Measurements from ENCODE around the gene KIAA0513. TPM values are rescaled to one million over a fixed set of nuclear protein-coding genes. Genes with fewer than 3 reads are reported as not detected.
"Not testable (repeated sequence)": the region's sequence is repeated elsewhere in the genome, so short reads cannot be mapped to it uniquely, and the experiment has no call there.

The KIAA0513 gene
- total and polyA plus RNA-seq, 10 of the 15 experiments (the other 5 are each of a cell fraction or from before 2014, with no cell fraction given): 0.14 to 5.8 (median 2.0) TPM

DNA sequence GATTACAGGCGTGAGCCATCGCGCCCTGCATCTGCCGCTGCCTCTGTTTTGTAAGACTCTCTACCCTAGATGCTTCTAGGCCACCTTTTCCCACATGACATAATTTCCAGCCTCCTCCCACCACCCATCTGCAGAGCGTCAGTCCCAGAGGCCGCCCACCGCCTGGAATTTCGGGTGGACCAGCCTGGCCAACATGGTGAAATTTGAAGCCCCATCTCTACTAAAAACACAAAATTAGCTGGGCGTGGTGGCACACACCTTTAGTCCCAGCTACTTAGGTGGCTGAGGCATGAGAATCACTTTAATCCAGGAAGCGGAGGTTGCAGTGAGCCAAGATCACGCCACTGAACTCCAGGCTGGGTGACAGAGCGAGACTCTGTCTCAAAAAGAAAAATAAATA, 89.8 kb downstream of the KIAA0513 start:
- DNase-seq (ENCODE audit: low read depth, low spot score) (no peak), ATAC-seq (no peak), FAIRE-seq (no peak)
- Histone ChIP-seq H3K4me2 (ENCODE audit: control insufficient read depth, insufficient read depth) (no peak overlapping the region), H2AFZ (ENCODE audit: control insufficient read depth, low read depth, low read length) (no peak overlapping the region), H3K27me3 (replicated peaks in 1 of 2; ENCODE audit: control insufficient read depth in 2 of 2, insufficient read depth in 2 of 2, low read length in 1 of 2) (no peaks in the 10 kb centered on the region), H3K4me3 (no peak overlapping the region), H3K9me3 (replicated peaks; ENCODE audit: control insufficient read depth, insufficient read depth, low read length) (no peaks in the 10 kb centered on the region; the same call in 2 of the 3 replicates), H3K36me3 (ENCODE audit: control insufficient read depth in 2 of 2, insufficient read depth in 2 of 2, low read length in 1 of 2) (no peaks in the 10 kb centered on the region), H4K20me1 (ENCODE audit: control insufficient read depth, insufficient read depth) (no peaks in the 10 kb centered on the region), H3K27ac (ENCODE audit: control insufficient read depth, insufficient read depth) (no peak overlapping the region), H3K4me1 (ENCODE audit: control insufficient read depth, insufficient read depth, low read length) (peaks cover 2% of the 10 kb centered on the region; the same call in 1 of the 2 replicates), H3K79me2 (ENCODE audit: control insufficient read depth, insufficient read depth, low read length) (no peaks in the 10 kb centered on the region), H3K9ac (ENCODE audit: control insufficient read depth, insufficient read depth, low read length) (no peak overlapping the region)
- ChIA-PET RAD21 (ENCODE audit: unreplicated experiment) (no interaction called here), SMC1A (ENCODE audit: uncharacterized antibody, unreplicated experiment) (no interaction called here), POLR2A (no interaction called here), CTCF (interaction anchor here (0.7 kb wide), 1 partner anchor 111 kb away, joined by 3 read pairs; no protein-coding TSS in a partner anchor)
- in situ Hi-C loops (cut with MboI): no loop called here
- TF ChIP-seq RAD51 (IDR thresholded peaks at IDR 0.05) (no peak), SRF (IDR thresholded peaks at IDR 0.05; ENCODE audit: low read depth in 2 of 2, low read length in 2 of 2) (no peak)
- intact Hi-C loops (cut with micrococcal nuclease; ENCODE audit: unreplicated experiment): loop anchor here (5.0 to 10.0 kb wide), 3 partner anchors 130 to 217 kb away; no protein-coding TSS in a partner anchor
- WGBS (ENCODE audit: insufficient coverage, insufficient replicate concordance, low lambda C conversion rate, missing lambda C conversion rate): 70% methylated on average over 12 of the region's 12 CpGs
- no TSS peak for BruUV-seq (replicated peaks)

DNA sequence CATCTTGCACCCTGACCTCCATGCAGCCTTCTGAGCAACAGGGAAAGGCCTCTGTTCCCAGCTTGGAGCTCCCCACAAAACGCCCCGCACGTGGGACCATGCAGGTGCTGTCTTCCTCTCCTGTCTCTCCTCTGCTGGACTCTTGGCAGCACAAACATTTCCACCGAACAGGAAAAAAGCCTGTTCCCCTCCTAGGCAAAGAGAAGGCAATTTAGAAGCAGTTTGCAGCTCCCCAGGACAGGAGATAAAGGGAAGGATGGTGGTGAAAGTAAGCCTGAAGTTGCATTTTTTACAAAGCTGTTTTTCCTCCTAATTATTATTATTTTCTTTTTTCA, 92.4 kb downstream of the KIAA0513 start:
- SMC1A ChIA-PET (ENCODE audit: uncharacterized antibody, unreplicated experiment): interaction anchor here (1.2 kb wide), 1 partner anchor 125 kb away, joined by 3 read pairs; no protein-coding TSS in a partner anchor
- FAIRE-seq (no peak), DNase-seq (ENCODE audit: low read depth, low spot score) (no peak), ATAC-seq (no peak)
- no peaks in the 10 kb centered on the region for H3K79me2 ChIP-seq (ENCODE audit: control insufficient read depth, insufficient read depth, low read length)
- RAD21 ChIA-PET (ENCODE audit: unreplicated experiment): no interaction called here
- TF ChIP-seq RFX5 (IDR thresholded peaks at IDR 0.05; ENCODE audit: low read depth, low read length) (no peak), HDGF (IDR thresholded peaks at IDR 0.05) (no peak), NR2C1 (IDR thresholded peaks at IDR 0.05) (no peak)
- no peak overlapping the region for H3K9ac ChIP-seq (ENCODE audit: control insufficient read depth, insufficient read depth, low read length)
- intact Hi-C loops (cut with micrococcal nuclease; ENCODE audit: unreplicated experiment) (no loop called here), in situ Hi-C loops (cut with MboI) (no loop called here)
- POLR2A ChIA-PET: interaction anchor here (0.5 kb wide), 1 partner anchor 104 kb away, joined by 4 read pairs; no protein-coding TSS in a partner anchor
- H4K20me1 ChIP-seq (ENCODE audit: control insufficient read depth, insufficient read depth): no peaks in the 10 kb centered on the region
- WGBS (ENCODE audit: insufficient coverage, insufficient replicate concordance, low lambda C conversion rate, missing lambda C conversion rate): 65% methylated on average over 4 of the region's 4 CpGs
- no peak overlapping the region for H3K27ac ChIP-seq (ENCODE audit: control insufficient read depth, insufficient read depth)
- no peak overlapping the region for H3K4me3 ChIP-seq
- H3K27me3 ChIP-seq (replicated peaks in 1 of 2; ENCODE audit: control insufficient read depth in 2 of 2, insufficient read depth in 2 of 2, low read length in 1 of 2): no peaks in the 10 kb centered on the region
- no peaks in the 10 kb centered on the region; the same call in 2 of the 3 replicates for H3K9me3 ChIP-seq (replicated peaks; ENCODE audit: control insufficient read depth, insufficient read depth, low read length)
- peaks cover 2% of the 10 kb centered on the region; the same call in 1 of the 2 replicates for H3K4me1 ChIP-seq (ENCODE audit: control insufficient read depth, insufficient read depth, low read length)
- H3K4me2 ChIP-seq (ENCODE audit: control insufficient read depth, insufficient read depth): no peak overlapping the region
- no peaks in the 10 kb centered on the region for H3K36me3 ChIP-seq (ENCODE audit: control insufficient read depth in 2 of 2, insufficient read depth in 2 of 2, low read length in 1 of 2)
- CTCF ChIA-PET: interaction anchor here (1.3 to 1.7 kb wide), 3 partner anchors 16 to 133 kb away, joined by 3 to 4 read pairs (median 4); no protein-coding TSS in a partner anchor
- BruUV-seq (replicated peaks): no TSS peak
- H2AFZ ChIP-seq (ENCODE audit: control insufficient read depth, low read depth, low read length): no peak overlapping the region

DNA sequence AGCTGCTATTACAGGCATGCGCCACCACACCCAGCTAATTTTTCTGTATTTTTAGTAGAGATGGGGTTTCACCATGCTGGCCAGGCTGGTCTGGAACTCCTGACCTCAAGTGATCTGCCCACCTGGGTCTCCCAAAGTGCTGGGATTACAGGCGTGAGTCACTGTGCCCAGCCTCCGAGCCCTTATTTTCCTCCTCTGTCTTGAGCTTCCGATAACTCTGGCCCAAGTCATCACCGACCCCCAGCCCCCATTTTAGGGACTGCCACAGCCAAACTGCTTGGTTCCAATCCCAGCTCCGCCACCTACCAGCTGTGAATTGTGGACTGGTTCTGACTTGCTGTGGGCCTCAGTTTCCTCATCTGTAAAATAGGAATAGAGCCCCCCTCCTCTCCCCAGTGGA, 95.8 kb downstream of the KIAA0513 start:
- ChIA-PET SMC1A (ENCODE audit: uncharacterized antibody, unreplicated experiment) (interaction anchor here (0.7 kb wide), 1 partner anchor 198 kb away, joined by 3 read pairs; no protein-coding TSS in a partner anchor), CTCF (interaction anchor here (0.6 to 1.6 kb wide), 3 partner anchors 9 to 139 kb away, joined by 3 to 5 read pairs (median 4); no protein-coding TSS in a partner anchor), POLR2A (interaction anchor here (0.7 kb wide), 1 partner anchor 113 kb away, joined by 5 read pairs; no protein-coding TSS in a partner anchor), RAD21 (ENCODE audit: unreplicated experiment) (interaction anchor here (1.2 kb wide), 1 partner anchor 16 kb away, joined by 3 read pairs; no protein-coding TSS in a partner anchor)
- H3K4me3 ChIP-seq; DNase-seq (ENCODE audit: low read depth, low spot score); intact Hi-C loops (cut with micrococcal nuclease; ENCODE audit: unreplicated experiment); H3K36me3 ChIP-seq (ENCODE audit: control insufficient read depth in 2 of 2, insufficient read depth in 2 of 2, low read length in 1 of 2); in situ Hi-C loops (cut with MboI); H3K9me3 ChIP-seq (replicated peaks; ENCODE audit: control insufficient read depth, insufficient read depth, low read length); H4K20me1 ChIP-seq (ENCODE audit: control insufficient read depth, insufficient read depth); ATAC-seq; H3K27me3 ChIP-seq (replicated peaks in 1 of 2; ENCODE audit: control insufficient read depth in 2 of 2, insufficient read depth in 2 of 2, low read length in 1 of 2); H3K4me1 ChIP-seq (ENCODE audit: control insufficient read depth, insufficient read depth, low read length); H3K79me2 ChIP-seq (ENCODE audit: control insufficient read depth, insufficient read depth, low read length); H3K4me2 ChIP-seq (ENCODE audit: control insufficient read depth, insufficient read depth); H3K9ac ChIP-seq (ENCODE audit: control insufficient read depth, insufficient read depth, low read length); H2AFZ ChIP-seq (ENCODE audit: control insufficient read depth, low read depth, low read length); BruUV-seq (replicated peaks); FAIRE-seq; H3K27ac ChIP-seq (ENCODE audit: control insufficient read depth, insufficient read depth): not testable (repeated sequence)
- 50% methylated on average over 6 of the region's 6 CpGs for WGBS (ENCODE audit: insufficient coverage, insufficient replicate concordance, low lambda C conversion rate, missing lambda C conversion rate)

Data from GM12878 (cell line).